Parathyroid adenoma (tissue), 2 donors: ENCODE data around the gene MED13L.
"Not testable (repeated sequence)": the region's sequence is repeated elsewhere in the genome, so short reads cannot be mapped to it uniquely, and the experiment has no call there.

Experiments
- H2AFZ ChIP-seq: fragments of 300-600 bp; sonication (generic); one replicate; pipeline ENCODE4 v1.7.0; 2017; ENCODE audit warnings: antibody characterized with exemption, mild to moderate bottlenecking
- H3K27ac ChIP-seq: fragments of 300-600 bp; sonication (generic); one replicate; pipeline ENCODE4 v1.7.0; 2017
- H3K27me3 ChIP-seq: fragments of 300-600 bp; sonication (generic); one replicate; pipeline ENCODE4 v1.7.0; 2017; ENCODE audit warnings: low read length; ENCODE audit not compliant: control insufficient read depth, insufficient read depth
- H3K36me3 ChIP-seq: fragments of 300-600 bp; sonication (generic); one replicate; pipeline ENCODE4 v1.7.0; 2017; ENCODE audit warnings: low read length; ENCODE audit not compliant: control insufficient read depth, insufficient read depth
- H3K4me1 ChIP-seq: fragments of 300-600 bp; sonication (generic); one replicate; pipeline ENCODE4 v1.7.0; 2017; ENCODE audit warnings: control low read depth
- H3K4me2 ChIP-seq: fragments of 300-600 bp; sonication (generic); one replicate; pipeline ENCODE4 v1.7.0; 2017; ENCODE audit warnings: low read length
- H3K4me3 ChIP-seq: fragments of 300-600 bp; sonication (generic); one replicate; pipeline ENCODE4 v1.7.0; 2017; ENCODE audit warnings: low read depth, low read length
- H3K79me2 ChIP-seq: fragments of 300-600 bp; sonication (generic); one replicate; pipeline ENCODE4 v1.7.0; 2017; ENCODE audit warnings: control low read depth
- H3K9ac ChIP-seq: fragments of 300-600 bp; sonication (generic); one replicate; pipeline ENCODE4 v1.7.0; 2017; ENCODE audit warnings: mild to moderate bottlenecking
- H3K9me3 ChIP-seq: fragments of 300-600 bp; sonication (generic); one replicate; pipeline ENCODE4 v1.7.0; 2017; ENCODE audit warnings: low read length; ENCODE audit not compliant: control insufficient read depth
- CTCF ChIP-seq: fragments of 300-600 bp; sonication (generic); IDR thresholded peaks from one replicate; pipeline ENCODE4 v1.7.0; 2017; ENCODE audit warnings: antibody characterized with exemption, mild to moderate bottlenecking
- donor health status: primary hyperparathyroidism.

Gene MED13L

GRCh38 chr12:116288735-116289134, 11.2 kb upstream of the MED13L start:
- no peaks in the 10 kb centered on the region for H3K27me3 ChIP-seq
- no peak overlapping the region for H3K4me2 ChIP-seq
- no peak overlapping the region for H2AFZ ChIP-seq
- TF ChIP-seq CTCF, result no peak
- no peaks in the 10 kb centered on the region for H3K79me2 ChIP-seq
- H3K27ac ChIP-seq, result no peak overlapping the region
- H3K4me3 ChIP-seq, result no peak overlapping the region
- H3K4me1 ChIP-seq, result no peaks in the 10 kb centered on the region
- no peaks in the 10 kb centered on the region for H3K36me3 ChIP-seq
- H3K9ac ChIP-seq, result no peak overlapping the region
- H3K9me3 ChIP-seq, result no peaks in the 10 kb centered on the region

GRCh38 chr12:116287842-116288301, 10.4 kb upstream of the MED13L start:
- Histone ChIP-seq H3K9ac (no peak overlapping the region), H2AFZ (no peak overlapping the region), H3K4me1 (no peaks in the 10 kb centered on the region), H3K79me2 (no peaks in the 10 kb centered on the region), H3K9me3 (no peaks in the 10 kb centered on the region), H3K36me3 (no peaks in the 10 kb centered on the region), H3K4me2 (no peak overlapping the region), H3K27ac (no peak overlapping the region), H3K4me3 (no peak overlapping the region), H3K27me3 (no peaks in the 10 kb centered on the region)
- no peak for TF ChIP-seq CTCF

- no peaks in the 10 kb centered on the region for H3K36me3 ChIP-seq
- H3K9me3 ChIP-seq, result no peaks in the 10 kb centered on the region
- no peaks in the 10 kb centered on the region for H3K79me2 ChIP-seq
- H3K4me3 ChIP-seq, result no peak overlapping the region
- no peak for TF ChIP-seq CTCF
- H3K27me3 ChIP-seq, result no peaks in the 10 kb centered on the region
- H3K4me2 ChIP-seq, result no peak overlapping the region
- H3K27ac ChIP-seq, result no peak overlapping the region
- H2AFZ ChIP-seq, result no peak overlapping the region
- H3K9ac ChIP-seq, result no peak overlapping the region
- H3K4me1 ChIP-seq, result peaks cover 3% of the 10 kb centered on the region
Measured at GRCh38 chr12:116284396-116284795, 6.9 kb upstream of the MED13L start.

- H3K4me1 ChIP-seq, H3K79me2 ChIP-seq, H3K4me2 ChIP-seq, H3K36me3 ChIP-seq, H3K9ac ChIP-seq, H3K4me3 ChIP-seq, H3K9me3 ChIP-seq, H2AFZ ChIP-seq, H3K27me3 ChIP-seq, H3K27ac ChIP-seq: not testable (repeated sequence)
Measured at GRCh38 chr12:116283881-116284280, 6.4 kb upstream of the MED13L start.

- peak overlapping the region; percentile 38 for H3K4me3 ChIP-seq
Measured at GRCh38 chr12:116282371-116283286, 5.1 kb upstream of the MED13L start.

More at GRCh38 chr12:116282371-116283286, 5.1 kb upstream of the MED13L start:
- H3K27me3 ChIP-seq, result no peaks in the 10 kb centered on the region
- H3K27ac ChIP-seq, result no peak overlapping the region
- H3K9me3 ChIP-seq, result no peaks in the 10 kb centered on the region
- peak overlapping the region; percentile 76 for H2AFZ ChIP-seq
- H3K79me2 ChIP-seq, result no peaks in the 10 kb centered on the region
- peaks cover 3% of the 10 kb centered on the region for H3K4me1 ChIP-seq
- H3K4me2 ChIP-seq, result peak overlapping the region; percentile 80
- H3K9ac ChIP-seq, result no peak overlapping the region
- no peak for TF ChIP-seq CTCF
- H3K36me3 ChIP-seq, result no peaks in the 10 kb centered on the region
